Activated CD4-positive, alpha-beta T cell treated with anti-CD3 and anti-CD28 coated beads, Interleukin-2, amount 10 ng/mL, durations not matched to agents 7 days and 5 days (primary cell): Measurements from ENCODE around the gene CD151. TPM values are rescaled to one million over a fixed set of nuclear protein-coding genes. Genes with fewer than 3 reads are reported as not detected.
A peak's percentile ranks its signal among the peaks of the same experiment; 100 is the strongest.

ENCODE experiments used
- CTCF ChIA-PET: fragments of 350-600 bp; sonication (Branson Sonifier 250); formaldehyde crosslinking; loops from one replicate; lab custom pipeline; 2021; ENCODE audit warnings: antibody characterized with exemption; lab: Charles Lee
- POLR2A ChIA-PET: fragments of 350-600 bp; sonication (Branson Sonifier 250); formaldehyde crosslinking; loops from one replicate; lab custom pipeline; 2021; ENCODE audit warnings: antibody characterized with exemption; lab: Charles Lee
- DNase-seq: peaks from one replicate; pipeline ENCODE4 v3.0.0-alpha.2; 2020
- H3K27ac Mint-ChIP-seq: one replicate; pipeline ENCODE4 v1.8.0; 2021; ENCODE audit warnings: mild to moderate bottlenecking, moderate library complexity, mixed read lengths
- H3K27me3 Mint-ChIP-seq: one replicate; pipeline ENCODE4 v1.8.0; 2021; ENCODE audit warnings: mixed read lengths
- H3K36me3 Mint-ChIP-seq: one replicate; pipeline ENCODE4 v1.8.0; 2021; ENCODE audit warnings: low read depth, mixed read lengths
- H3K4me1 Mint-ChIP-seq: one replicate; pipeline ENCODE4 v1.8.0; 2021; ENCODE audit warnings: mixed read lengths
- H3K4me3 Mint-ChIP-seq: one replicate; pipeline ENCODE4 v1.8.0; 2021; ENCODE audit warnings: mild to moderate bottlenecking, moderate library complexity, mixed read lengths
- H3K9me3 Mint-ChIP-seq: one replicate; pipeline ENCODE4 v1.8.0; 2021; ENCODE audit warnings: mixed read lengths
- total RNA-seq, 2 experiments: library from RNA; stranded (reverse); gene quantifications; one replicate each; pipeline ENCODE4 v1.2.3, GENCODE V29; 2021

Gene CD151
- total RNA-seq, 2 experiments from 2014 or later = 35.4 to 37.6 TPM

DNA sequence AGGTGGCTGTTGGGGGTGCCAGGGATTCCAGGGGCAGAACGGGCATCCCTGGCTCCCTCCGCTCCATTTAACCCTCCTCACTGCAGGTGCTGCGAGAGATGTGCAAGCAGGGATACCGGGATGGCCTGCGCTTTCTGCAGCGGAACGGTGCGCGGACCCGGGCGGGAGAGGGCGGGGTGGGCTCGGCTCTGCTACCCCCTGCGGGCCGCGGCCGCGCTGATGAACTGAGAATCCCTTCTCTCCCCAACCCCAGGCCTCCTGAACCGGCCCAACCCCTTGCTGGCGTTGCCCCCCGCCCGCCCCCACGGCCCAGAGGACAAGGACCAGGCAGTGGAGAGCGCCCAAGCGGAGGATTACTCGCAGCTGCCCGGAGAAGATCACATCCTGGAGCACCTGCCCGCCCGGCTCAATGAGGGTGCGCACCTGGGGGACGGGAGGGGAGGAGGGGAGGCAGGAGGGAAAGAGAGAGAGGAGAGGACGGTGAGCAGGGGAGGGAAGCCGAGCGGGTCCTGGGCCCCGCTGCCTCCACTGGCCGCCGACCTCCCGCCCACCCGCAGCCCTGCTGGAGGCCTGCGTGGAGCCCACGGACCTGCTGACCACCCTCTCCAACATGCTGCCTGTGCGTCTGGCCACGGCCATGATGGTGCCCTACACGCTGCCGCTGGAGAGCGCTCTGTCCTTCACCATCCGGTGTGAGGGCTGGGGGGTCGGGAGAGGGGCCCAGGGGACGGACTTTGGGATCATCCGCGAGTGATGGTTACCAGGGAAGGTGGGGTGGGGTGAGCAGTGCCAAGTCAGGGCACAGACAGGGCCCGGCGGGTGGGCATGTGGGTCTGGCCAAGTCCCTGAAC is 9.1 kb upstream of the CD151 start:
- no peak overlapping the region for H3K27ac Mint-ChIP-seq
- peaks cover 36% of the 10 kb centered on the region for H3K4me1 Mint-ChIP-seq
- peaks cover 10% of the 10 kb centered on the region for H3K36me3 Mint-ChIP-seq
- CTCF ChIA-PET = interaction anchor here (0.5 to 1.2 kb wide), 2 partner anchors 24 to 111 kb away, joined by 3 to 5 read pairs; no protein-coding TSS in a partner anchor
- peaks cover 13% of the 10 kb centered on the region for H3K27me3 Mint-ChIP-seq
- H3K4me3 Mint-ChIP-seq = no peak overlapping the region
- POLR2A ChIA-PET = no interaction called here
- no peak for DNase-seq
- no peaks in the 10 kb centered on the region for H3K9me3 Mint-ChIP-seq

DNA sequence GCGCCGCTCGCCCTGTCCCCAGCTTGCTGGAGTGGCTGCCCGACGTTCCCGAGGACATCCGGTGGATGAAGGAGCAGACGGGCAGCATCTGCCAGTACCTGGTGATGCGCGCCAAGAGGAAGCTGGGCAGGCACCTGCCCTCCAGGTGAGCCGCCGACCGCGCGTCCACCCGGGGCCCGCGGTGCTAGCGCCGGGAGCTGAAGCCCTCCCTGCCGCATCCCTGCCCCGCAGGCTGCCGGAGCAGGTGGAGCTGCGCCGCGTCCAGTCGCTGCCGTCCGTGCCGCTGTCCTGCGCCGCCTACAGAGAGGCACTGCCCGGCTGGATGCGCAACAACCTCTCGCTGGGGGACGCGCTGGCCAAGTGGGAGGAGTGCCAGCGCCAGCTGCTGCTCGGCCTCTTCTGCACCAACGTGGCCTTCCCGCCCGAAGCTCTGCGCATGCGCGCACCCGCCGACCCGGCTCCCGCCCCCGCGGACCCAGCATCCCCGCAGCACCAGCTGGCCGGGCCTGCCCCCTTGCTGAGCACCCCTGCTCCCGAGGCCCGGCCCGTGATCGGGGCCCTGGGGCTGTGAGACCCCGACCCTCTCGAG is 8.4 kb upstream of the CD151 start:
- peaks cover 42% of the 10 kb centered on the region for H3K4me1 Mint-ChIP-seq
- ChIA-PET CTCF (interaction anchor here (0.5 to 1.2 kb wide), 2 partner anchors 24 to 111 kb away, joined by 3 to 5 read pairs; no protein-coding TSS in a partner anchor), POLR2A (no interaction called here)
- no peak overlapping the region for H3K27ac Mint-ChIP-seq
- H3K27me3 Mint-ChIP-seq = peaks cover 20% of the 10 kb centered on the region
- H3K9me3 Mint-ChIP-seq = no peaks in the 10 kb centered on the region
- peaks cover 10% of the 10 kb centered on the region for H3K36me3 Mint-ChIP-seq
- no peak for DNase-seq
- no peak overlapping the region for H3K4me3 Mint-ChIP-seq

DNA sequence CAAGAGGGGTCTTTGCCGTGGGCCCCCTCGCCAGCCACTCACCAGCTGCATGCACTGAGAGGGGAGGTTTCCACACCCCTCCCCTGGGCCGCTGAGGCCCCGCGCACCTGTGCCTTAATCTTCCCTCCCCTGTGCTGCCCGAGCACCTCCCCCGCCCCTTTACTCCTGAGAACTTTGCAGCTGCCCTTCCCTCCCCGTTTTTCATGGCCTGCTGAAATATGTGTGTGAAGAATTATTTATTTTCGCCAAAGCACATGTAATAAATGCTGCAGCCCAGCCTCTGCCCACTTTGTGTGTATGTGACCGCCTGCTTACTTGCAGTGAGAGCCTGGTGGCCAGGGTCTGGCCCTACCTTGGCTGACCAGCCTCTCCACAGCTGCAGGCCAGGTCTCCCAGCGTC is 7.8 kb upstream of the CD151 start:
- POLR2A ChIA-PET = no interaction called here
- no peak for DNase-seq
- H3K27ac Mint-ChIP-seq = no peak overlapping the region

GRCh38 chr11:825366-826226 is 7.2 kb upstream of the CD151 start:
- Mint-ChIP-seq H3K4me1 (peaks cover 40% of the 10 kb centered on the region), H3K9me3 (no peaks in the 10 kb centered on the region), H3K27me3 (peaks cover 28% of the 10 kb centered on the region), H3K4me3 (no peak overlapping the region), H3K27ac (no peak overlapping the region), H3K36me3 (peaks cover 10% of the 10 kb centered on the region)
- ChIA-PET CTCF (no interaction called here), POLR2A (no interaction called here)
- DNase-seq = no peak

More for the DNA sequence above, 7.8 kb upstream of the CD151 start:
- Mint-ChIP-seq H3K4me1 (peaks cover 46% of the 10 kb centered on the region), H3K27me3 (peaks cover 25% of the 10 kb centered on the region), H3K9me3 (no peaks in the 10 kb centered on the region), H3K4me3 (no peak overlapping the region), H3K36me3 (peaks cover 10% of the 10 kb centered on the region)
- CTCF ChIA-PET = interaction anchor here (1.2 kb wide), 1 partner anchor 23 kb away, joined by 3 read pairs; no protein-coding TSS in a partner anchor

GRCh38 chr11:826227-826621 is 6.5 kb upstream of the CD151 start:
- Mint-ChIP-seq H3K9me3 (no peaks in the 10 kb centered on the region), H3K27me3 (peaks cover 33% of the 10 kb centered on the region), H3K36me3 (peaks cover 10% of the 10 kb centered on the region), H3K4me3 (peak overlapping the region; percentile 73), H3K4me1 (peaks cover 36% of the 10 kb centered on the region), H3K27ac (peak overlapping the region; percentile 84)
- DNase-seq = no peak
- ChIA-PET CTCF (no interaction called here), POLR2A (no interaction called here)

DNA sequence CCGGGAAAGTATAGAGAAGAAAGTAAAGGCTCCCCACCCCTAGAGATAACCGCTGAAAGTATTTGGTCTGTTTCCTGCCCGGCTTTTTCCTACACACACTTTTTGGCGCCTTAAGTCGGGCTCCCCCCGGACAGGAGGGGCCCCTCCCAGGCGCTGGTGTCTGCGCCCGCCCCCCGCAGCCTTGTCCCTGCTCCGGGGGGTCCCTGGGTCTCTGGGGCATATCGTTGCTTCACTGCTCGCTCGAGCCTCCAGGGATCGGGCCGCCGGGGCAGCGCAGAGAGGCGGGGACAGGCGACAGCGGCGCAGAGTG is 6.0 kb upstream of the CD151 start:
- POLR2A ChIA-PET = no interaction called here
- no peak for DNase-seq
- Mint-ChIP-seq H3K27ac (peak overlapping the region; percentile 84), H3K4me3 (peak overlapping the region; percentile 73), H3K27me3 (peaks cover 39% of the 10 kb centered on the region), H3K36me3 (peaks cover 10% of the 10 kb centered on the region), H3K4me1 (peaks cover 39% of the 10 kb centered on the region), H3K9me3 (no peaks in the 10 kb centered on the region)
- CTCF ChIA-PET = interaction anchor here (1.2 kb wide), 1 partner anchor 30 kb away, joined by 3 read pairs; no protein-coding TSS in a partner anchor

DNA sequence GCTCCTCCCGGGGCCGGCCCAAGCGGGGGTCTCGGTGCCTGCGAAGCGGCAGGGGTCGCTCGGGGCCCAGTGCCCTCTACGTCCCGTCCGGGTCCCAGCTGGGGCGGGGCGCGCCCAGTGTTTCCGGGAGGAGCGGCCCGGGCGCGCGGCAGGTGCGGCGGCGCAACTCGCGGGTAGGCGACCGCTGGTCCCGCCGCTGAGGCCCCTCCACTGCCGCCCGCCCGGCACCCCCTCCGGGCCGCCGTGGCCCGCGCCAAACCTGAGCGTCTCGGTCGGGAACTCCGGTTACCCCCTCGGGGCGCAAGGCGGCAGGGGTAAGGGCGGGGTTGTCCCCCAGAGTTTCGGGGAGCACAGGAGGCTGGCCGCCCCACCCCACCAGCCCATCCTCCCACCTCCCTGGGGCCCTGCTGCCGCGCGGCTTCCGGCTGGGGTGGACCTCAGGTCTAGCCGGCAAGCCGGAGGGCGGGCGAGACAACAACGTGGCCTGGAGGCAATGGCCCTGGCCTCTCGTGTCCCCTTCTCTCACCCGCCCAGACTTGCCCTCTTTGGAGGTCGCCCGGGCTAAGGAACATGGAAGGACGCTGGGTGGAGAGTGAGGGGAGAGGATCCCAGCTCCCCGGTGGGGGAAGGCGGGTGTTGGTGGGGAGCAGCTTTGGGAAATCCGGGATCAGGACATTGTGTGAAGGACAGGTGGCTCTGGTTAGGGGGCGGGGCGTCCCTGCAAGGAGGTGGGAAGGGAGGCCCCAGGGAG is 5.4 kb upstream of the CD151 start:
- H3K4me1 Mint-ChIP-seq = peaks cover 37% of the 10 kb centered on the region
- peaks cover 42% of the 10 kb centered on the region for H3K27me3 Mint-ChIP-seq
- H3K27ac Mint-ChIP-seq = peak overlapping the region; percentile 81
- H3K4me3 Mint-ChIP-seq = peak overlapping the region; percentile 73
- peaks cover 10% of the 10 kb centered on the region for H3K36me3 Mint-ChIP-seq
- peak; percentile 36 for DNase-seq
- POLR2A ChIA-PET = no interaction called here
- CTCF ChIA-PET = interaction anchor here (1.2 to 1.4 kb wide), 2 partner anchors 16 to 30 kb away, joined by 3 to 4 read pairs; partner anchors contain the start of genes POLR2L and TSPAN4
- H3K9me3 Mint-ChIP-seq = no peaks in the 10 kb centered on the region

DNA sequence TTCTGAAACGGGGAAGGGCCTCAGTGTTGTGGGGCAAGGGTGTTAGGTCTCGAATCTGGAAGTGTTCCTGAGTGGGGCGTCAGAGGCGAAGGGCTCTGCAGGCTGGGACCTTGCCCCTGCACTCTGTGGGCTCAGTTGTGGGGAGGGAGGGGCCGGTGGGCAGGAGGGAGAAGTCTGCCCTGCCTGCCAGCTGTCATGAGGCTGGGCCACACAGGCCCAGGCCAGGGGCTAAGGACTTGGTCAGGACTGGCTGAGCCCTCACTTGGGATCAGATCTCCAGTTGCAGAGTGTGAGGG is 4.9 kb upstream of the CD151 start, which contains the start of gene CRACR2B:
Gene CRACR2B (plus strand): TSS at position 23 of the 296 bp plus-strand sequence. CDS start 689 bp downstream, outside the sequence.
- Mint-ChIP-seq H3K9me3 (no peaks in the 10 kb centered on the region), H3K27ac (peak within 1 kb of the TSS; percentile 81), H3K27me3 (peaks cover 42% of the 10 kb centered on the region), H3K4me1 (peaks cover 37% of the 10 kb centered on the region), H3K4me3 (peak within 1 kb of the TSS; percentile 73), H3K36me3 (peaks cover 10% of the 10 kb centered on the region)
- POLR2A ChIA-PET = no interaction called here
- DNase-seq = no peak
- CTCF ChIA-PET = interaction anchor here (1.2 to 1.4 kb wide), 2 partner anchors 15 to 31 kb away, joined by 3 to 4 read pairs; partner anchors contain the start of genes POLR2L and TSPAN4

- Mint-ChIP-seq H3K27ac (no peak overlapping the region), H3K9me3 (no peaks in the 10 kb centered on the region), H3K4me3 (peak overlapping the region; percentile 70), H3K36me3 (peaks cover 7% of the 10 kb centered on the region), H3K4me1 (peaks cover 39% of the 10 kb centered on the region), H3K27me3 (peaks cover 42% of the 10 kb centered on the region)
- no peak for DNase-seq
- ChIA-PET POLR2A (no interaction called here), CTCF (interaction anchor here (1.4 kb wide), 1 partner anchor 14 kb away, joined by 4 read pairs; the partner anchor contains the start of genes POLR2L and TSPAN4)
These were observed 4.1 kb upstream of the CD151 start for GRCh38 chr11:828506-829175.

DNA sequence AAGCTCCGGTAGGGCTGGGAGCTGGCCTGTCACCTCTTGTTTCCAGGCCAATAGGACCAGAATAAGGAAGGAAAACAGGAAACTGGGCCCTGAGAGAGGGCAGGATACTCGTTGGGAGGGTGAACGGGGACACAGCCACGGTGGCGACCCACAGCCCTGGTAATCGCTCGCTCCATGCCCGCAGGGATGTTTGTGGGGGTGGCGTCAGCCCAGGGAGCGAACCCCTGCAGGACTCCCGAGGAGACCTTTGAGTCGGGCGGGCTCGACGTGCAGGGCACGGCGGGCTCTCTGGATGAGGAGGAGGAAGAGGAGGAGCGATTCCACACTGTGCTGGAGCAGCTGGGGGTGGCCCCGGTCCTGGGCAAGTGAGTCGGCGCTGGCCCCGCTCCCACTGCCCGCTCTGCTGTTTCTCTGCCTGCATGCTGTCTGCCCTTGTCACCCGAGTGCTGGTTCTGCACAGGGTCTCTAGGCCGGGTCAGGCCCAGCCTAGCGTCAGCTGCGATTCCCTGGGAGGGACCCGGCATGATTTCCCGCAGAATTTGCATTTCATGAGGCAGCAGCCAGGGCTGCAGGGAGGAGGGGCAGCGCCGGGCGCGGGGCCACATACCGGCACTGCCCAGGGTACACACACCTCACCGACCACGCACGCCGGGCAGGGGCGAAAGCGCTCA is 3.4 kb upstream of the CD151 start:
- peaks cover 7% of the 10 kb centered on the region for H3K36me3 Mint-ChIP-seq
- H3K27me3 Mint-ChIP-seq = peaks cover 46% of the 10 kb centered on the region
- H3K4me3 Mint-ChIP-seq = no peak overlapping the region
- no peak for DNase-seq
- H3K27ac Mint-ChIP-seq = no peak overlapping the region
- ChIA-PET CTCF (interaction anchor here (1.4 to 2.2 kb wide), 2 partner anchors 10 to 14 kb away, joined by 4 to 6 read pairs; partner anchors contain the start of genes PNPLA2, POLR2L and TSPAN4), POLR2A (no interaction called here)
- H3K9me3 Mint-ChIP-seq = no peaks in the 10 kb centered on the region
- H3K4me1 Mint-ChIP-seq = peaks cover 46% of the 10 kb centered on the region

DNA sequence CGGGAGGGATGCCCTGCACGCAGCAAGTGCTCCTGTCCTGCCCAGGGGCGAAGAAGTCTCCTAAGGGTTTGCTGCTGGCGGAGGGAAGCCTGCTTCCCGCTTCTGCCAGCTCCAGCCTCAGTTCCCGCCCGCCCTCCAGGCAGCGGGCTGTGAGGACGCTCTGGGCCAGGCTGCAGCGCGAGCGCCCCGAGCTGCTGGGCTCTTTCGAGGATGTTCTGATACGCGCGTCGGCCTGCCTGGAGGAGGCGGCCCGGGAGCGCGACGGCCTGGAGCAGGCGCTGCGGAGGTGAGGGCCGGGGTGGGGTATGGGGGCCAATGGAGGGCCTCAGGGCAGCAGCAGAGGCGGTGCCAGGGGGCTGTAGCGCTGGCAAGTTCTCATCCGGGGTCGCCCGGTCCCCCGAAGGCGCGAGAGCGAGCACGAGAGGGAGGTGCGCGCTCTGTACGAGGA is 2.9 kb upstream of the CD151 start:
- Mint-ChIP-seq H3K27ac (no peak overlapping the region), H3K9me3 (no peaks in the 10 kb centered on the region), H3K36me3 (peaks cover 5% of the 10 kb centered on the region), H3K27me3 (peaks cover 46% of the 10 kb centered on the region), H3K4me1 (peaks cover 46% of the 10 kb centered on the region), H3K4me3 (no peak overlapping the region)
- CTCF ChIA-PET = interaction anchor here (1.6 to 2.2 kb wide), 2 partner anchors 10 to 13 kb away, joined by 3 to 6 read pairs; partner anchors contain the start of genes PNPLA2, POLR2L and TSPAN4
- POLR2A ChIA-PET = no interaction called here
- no peak for DNase-seq
